Stimulated activated CD4-positive, alpha-beta T cell treated with anti-CD3 and anti-CD28 coated beads, Interleukin-15, amount 100 ng/mL, for 24 hours (primary cell): ENCODE data around the gene NFATC4.

Source experiments
- DNase-seq: peaks from one replicate; pipeline ENCODE4 v3.0.0-alpha.2; 2020

The NFATC4 gene

GRCh38 chr14:24390701-24391468, 22.9 kb downstream of the NFATC4 start:
- DNase-seq, result no peak

- no peak for DNase-seq
Observed at GRCh38 chr14:24392325-24393091, 24.5 kb downstream of the NFATC4 start.

- DNase-seq, result no peak
Observed at GRCh38 chr14:24394275-24394674, 26.3 kb downstream of the NFATC4 start.

- DNase-seq, result no peak
Observed at GRCh38 chr14:24395609-24396582, 27.9 kb downstream of the NFATC4 start.

GRCh38 chr14:24397639-24398292, 29.8 kb downstream of the NFATC4 start:
- no peak for DNase-seq

- DNase-seq, result no peak
Observed at GRCh38 chr14:24398293-24398652, 30.3 kb downstream of the NFATC4 start.

- DNase-seq, result peak; percentile 39
Observed at GRCh38 chr14:24398653-24399446, 30.9 kb downstream of the NFATC4 start, which contains the start of gene NYNRIN. Gene NYNRIN (plus strand): TSS chr14:24399003. CDS start chr14:24399247, 244 bp downstream.

GRCh38 chr14:24399447-24399822, 31.5 kb downstream of the NFATC4 start:
- no peak for DNase-seq

GRCh38 chr14:24399999-24400718, 32.2 kb downstream of the NFATC4 start:
- no peak for DNase-seq

- no peak for DNase-seq
Observed at GRCh38 chr14:24401810-24402702, 34.1 kb downstream of the NFATC4 start.

- no peak for DNase-seq
Observed at GRCh38 chr14:24403294-24403998, 35.5 kb downstream of the NFATC4 start.

GRCh38 chr14:24404814-24405213, 36.8 kb downstream of the NFATC4 start:
- no peak for DNase-seq

- DNase-seq, result no peak
Observed at GRCh38 chr14:24406416-24406815, 38.4 kb downstream of the NFATC4 start.

GRCh38 chr14:24407608-24408325, 39.8 kb downstream of the NFATC4 start:
- no peak for DNase-seq

- DNase-seq, result no peak
Observed at GRCh38 chr14:24408764-24409163, 40.8 kb downstream of the NFATC4 start.

- no peak for DNase-seq
Observed at GRCh38 chr14:24409192-24409591, 41.2 kb downstream of the NFATC4 start.

GRCh38 chr14:24409956-24410355, 42.0 kb downstream of the NFATC4 start:
- DNase-seq, result no peak
